GM19372 (cell line): Measurements from ENCODE around the gene CORO1C.

Source experiments
- ATAC-seq: cut with Tn5 transposase; IDR thresholded peaks from one replicate; pipeline ENCODE4 v1.9.1; 2021; ENCODE audit warnings: mild to moderate bottlenecking, low read depth, moderate library complexity; ENCODE audit not compliant: unreplicated experiment

Gene CORO1C

DNA sequence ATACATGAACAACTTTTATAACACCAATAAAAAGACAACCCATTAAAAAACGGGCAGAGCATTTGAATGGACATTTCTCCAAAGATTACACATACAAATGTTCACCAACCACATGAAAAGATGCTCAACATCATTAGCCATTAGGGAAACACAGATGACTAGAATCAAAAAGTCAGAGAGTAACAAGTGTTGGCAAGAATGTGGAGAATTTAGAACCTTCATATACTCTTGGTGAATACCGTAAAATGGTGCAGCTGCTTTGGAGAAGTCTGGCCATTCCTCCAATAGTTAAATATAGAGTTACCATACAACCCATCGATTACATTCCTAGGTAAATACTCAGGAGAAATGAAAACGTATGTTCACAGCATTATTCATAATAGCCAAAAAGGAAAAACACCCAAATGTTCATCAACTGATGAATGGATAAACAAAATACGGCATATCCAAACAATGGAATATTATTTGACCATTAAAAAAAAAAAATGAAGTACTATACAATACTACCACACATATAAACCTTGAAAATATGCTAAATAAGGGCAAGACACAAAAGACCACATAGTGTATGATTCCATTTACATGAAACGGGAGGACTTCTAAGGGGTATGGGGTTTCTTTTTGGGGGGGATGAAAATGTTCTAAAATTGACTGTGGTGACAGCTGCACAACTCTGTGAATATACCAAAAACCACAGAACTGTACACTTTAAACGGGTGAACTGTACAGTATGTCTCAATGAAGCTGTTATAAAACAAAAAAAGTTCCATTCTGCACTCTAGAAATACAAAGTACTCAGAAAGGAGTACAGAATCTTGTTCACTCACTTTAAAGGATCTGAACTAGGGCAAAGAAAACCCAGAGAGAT is 3.2 kb downstream of the CORO1C start:
- no peak for ATAC-seq

- ATAC-seq = no peak
These were observed 4.2 kb downstream of the CORO1C start for GRCh38 chr12:108727161-108727560.

DNA sequence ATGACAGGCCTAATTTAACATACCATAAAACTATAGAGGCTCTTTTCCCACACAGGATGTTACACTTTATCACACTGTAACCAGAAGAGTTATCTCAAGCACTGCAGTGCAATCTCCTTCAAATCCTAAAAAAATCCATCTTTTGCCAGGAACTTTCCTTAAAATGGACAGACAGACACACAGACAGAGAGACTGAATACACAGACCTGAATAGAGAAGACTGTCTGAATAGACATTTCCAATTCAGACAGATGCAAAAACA is 6.5 kb downstream of the CORO1C start:
- no peak for ATAC-seq

- ATAC-seq = no peak
These were observed 7.0 kb downstream of the CORO1C start for GRCh38 chr12:108724054-108724889.

DNA sequence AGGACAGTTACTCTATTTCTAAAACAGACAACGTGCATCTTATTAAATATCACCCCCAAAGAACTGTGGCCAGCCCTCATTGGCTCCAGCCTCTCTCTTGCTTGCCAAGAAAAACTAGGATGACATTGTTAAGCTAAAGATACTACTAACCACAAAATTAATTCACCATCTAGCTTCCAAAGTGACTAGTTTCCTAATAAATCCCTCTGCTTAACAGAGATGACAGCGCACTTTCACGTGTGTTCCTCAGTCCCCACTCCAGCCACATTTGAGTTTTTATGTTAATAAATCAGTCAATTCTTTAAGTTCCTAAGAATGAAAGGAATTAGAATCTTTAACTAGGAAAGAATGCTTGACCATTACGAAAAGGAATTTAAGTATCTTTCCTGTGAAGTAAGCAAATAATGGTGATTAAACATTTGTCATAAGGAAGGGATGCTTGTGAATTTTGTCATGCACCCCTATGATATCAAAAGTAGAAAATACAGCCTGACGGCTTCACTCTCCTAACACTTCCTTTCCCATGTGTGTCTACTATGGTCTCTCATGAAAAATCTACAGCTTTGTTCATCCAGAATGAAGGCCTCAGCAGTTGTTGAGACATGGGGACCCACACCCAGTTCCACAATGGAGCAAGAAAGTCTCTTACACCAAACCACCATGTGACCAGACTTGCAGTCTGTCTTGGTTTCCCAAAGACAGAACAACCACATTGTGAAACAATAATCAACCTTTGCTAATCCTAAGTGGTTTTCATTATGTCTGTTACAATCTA is 8.1 kb downstream of the CORO1C start:
- ATAC-seq = no peak

DNA sequence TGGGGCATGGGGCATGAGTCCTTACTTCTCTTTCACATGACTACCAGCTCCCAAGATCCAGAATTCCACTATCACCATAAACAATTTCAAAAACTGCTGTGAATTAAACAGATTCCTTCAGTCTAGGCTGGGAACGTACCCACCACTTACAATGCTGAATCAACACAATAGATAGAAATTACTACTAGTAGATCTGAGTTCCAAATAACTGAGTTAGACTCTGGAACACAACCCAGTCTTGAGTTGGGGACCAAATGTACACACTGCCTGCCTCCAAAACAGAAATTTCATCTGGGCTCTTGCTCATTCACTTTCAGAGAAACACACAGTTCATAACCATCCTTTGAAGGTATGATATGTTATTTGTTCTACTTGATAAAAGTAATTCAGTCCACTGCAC is 8.9 kb downstream of the CORO1C start:
- ATAC-seq = no peak

DNA sequence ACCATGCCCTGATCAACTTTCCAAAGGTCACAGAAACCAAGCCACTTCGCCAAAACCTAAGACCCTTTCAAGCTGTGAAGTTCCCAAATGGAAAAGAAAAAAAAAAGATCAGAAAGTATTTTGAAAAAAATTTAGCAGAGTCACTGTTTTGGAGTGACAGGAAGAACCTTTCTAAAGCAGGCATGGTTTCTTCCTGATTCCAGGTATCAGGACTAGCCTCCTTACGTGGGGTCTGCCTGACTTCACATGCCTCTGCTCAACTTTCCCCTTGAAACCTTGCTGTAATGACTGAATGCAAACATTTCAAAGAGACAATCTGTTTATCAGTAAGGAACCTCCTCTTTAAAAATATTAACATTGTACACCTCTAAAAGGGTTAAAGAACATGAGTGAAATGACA is 9.5 kb downstream of the CORO1C start:
- no peak for ATAC-seq

GRCh38 chr12:108720757-108721514 is 10.4 kb downstream of the CORO1C start:
- no peak for ATAC-seq

DNA sequence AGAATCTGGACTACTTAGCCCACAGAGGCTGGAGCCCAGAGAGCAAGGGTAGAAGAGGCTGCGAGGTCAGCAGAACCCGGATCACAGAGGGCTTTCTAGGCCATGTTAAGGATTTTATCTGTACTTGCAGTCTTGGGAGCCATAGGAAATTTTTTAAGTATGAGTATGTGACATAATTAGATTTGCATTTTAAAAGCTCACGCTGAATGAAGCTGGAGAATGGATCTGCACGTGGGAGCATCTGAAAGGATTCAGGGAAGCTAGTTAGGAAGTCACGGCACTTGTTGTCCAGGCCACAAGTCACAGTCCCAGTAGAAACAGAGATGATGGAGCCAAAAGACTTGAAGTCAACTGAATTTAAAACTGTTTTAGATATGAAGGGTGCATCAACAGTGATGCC is 14.1 kb downstream of the CORO1C start:
- no peak for ATAC-seq

- ATAC-seq = no peak
These were observed 16.5 kb downstream of the CORO1C start for GRCh38 chr12:108714866-108715265.

DNA sequence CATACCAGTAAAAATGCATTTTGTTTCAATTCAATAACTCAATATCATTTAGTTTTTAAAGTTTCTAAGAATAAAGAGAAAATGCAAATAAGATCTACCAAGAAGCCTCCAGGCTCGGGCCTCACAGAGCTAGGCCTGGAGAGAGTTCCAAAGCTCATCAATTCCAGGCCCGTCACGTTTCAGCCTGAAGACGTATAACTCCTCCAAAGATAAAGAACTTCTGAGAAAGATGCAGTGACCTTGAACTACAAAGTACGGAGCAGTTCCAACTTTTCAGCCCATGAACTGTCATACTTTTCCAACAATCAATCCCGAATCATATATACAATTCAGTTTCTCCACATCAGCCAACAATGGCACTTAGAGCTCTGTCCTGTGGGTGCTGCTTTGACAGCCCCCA is 17.8 kb downstream of the CORO1C start:
- no peak for ATAC-seq

DNA sequence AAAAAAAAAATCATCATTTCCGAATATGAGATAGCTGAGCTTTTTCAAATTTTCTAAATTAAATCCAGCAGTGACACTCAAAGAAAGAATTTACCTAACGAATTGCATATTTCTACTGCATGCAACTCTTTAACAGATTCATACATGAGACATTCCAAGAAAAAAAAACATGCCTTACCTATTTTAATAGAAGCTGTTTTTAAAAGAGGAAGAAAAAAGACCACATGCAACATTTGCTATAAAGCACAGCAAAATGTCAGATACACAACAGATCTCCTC is 18.5 kb downstream of the CORO1C start:
- ATAC-seq = no peak

- no peak for ATAC-seq
These were observed 19.0 kb downstream of the CORO1C start for GRCh38 chr12:108712165-108712924.

- no peak for ATAC-seq
These were observed 19.7 kb downstream of the CORO1C start for GRCh38 chr12:108711489-108712164.

DNA sequence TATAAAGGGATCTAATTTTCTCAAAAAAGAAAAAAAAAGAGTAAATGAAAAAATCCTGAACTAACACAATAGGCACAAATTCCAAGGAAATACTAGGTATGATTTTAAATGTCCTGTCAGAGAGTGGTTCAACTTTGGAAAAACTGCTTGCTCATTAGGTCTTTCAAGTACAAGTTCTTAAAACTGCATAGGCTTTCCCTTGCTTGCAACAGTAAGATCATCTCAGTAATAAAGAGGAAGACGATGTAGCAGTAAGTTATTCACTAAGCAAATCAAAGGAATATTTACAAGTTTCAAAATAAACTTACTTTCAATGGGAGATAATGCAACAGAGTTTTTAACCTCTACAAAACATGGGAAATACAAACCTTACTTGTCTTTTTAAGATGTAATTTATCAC is 21.6 kb downstream of the CORO1C start:
- no peak for ATAC-seq

- ATAC-seq = no peak
These were observed 26.8 kb downstream of the CORO1C start for GRCh38 chr12:108704527-108704926.

- ATAC-seq = no peak
These were observed 28.6 kb downstream of the CORO1C start for GRCh38 chr12:108702595-108703320.

DNA sequence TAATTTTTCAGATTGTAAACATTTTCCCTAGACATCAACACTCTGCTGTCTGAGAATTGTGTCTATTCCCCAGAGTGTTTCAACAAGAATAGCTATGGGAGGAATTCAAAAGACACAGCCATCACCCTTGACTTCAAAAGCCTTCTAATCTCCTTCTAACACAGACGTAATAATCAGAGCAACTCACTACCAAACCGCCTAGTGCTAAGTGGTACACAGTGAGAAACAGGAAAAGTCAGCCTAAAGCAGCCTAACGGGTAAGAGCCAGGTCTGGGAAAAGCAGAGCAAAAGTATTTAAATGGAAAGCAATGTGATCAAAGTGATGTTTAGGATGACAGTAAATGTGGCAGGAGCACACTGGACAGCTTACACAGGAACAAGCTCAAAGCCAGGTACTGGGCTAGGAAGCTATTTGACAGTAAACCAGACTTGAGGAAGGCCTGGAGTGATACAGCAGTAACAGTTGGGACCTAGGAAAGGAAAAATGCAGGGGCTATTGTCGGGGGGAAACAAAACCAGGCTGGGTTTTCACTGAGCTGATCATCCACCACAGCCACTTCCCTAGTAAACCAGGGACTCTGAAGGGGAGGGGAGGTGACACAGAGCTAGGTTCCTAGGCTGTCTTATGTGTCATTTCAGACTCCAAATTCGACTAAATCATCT is 29.4 kb downstream of the CORO1C start:
- ATAC-seq = no peak
